Measurements from ENCODE around the gene TTYH1. TPM values are rescaled to one million over a fixed set of nuclear protein-coding genes. Genes with fewer than 3 reads are reported as not detected.

TTYH1 gene
- total and polyA plus RNA-seq, 9 donors = 0.25 to 34.2 (median 1.8) TPM

DNA sequence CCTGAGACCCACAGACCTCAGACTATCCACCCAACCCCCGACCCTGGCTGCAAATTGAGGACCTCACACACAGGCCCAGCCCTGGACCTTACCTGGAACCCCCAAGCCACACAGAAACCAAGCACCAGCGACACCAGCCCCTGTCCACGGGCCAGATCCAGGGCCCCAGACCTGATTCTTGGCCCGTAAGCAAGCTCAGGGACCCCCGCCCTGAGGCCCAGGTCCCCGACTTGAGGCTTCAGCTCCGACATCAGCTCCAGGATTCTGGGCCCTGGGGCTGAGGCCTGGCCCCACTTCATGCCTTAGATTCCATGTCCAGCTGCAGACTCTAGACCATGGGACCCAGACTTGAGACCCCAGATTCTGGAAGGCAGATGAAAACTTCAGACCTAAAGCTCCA lies 6.3 kb downstream of the TTYH1 start:
- no peaks in the 10 kb centered on the region for H3K9me3 ChIP-seq
- H3K4me3 ChIP-seq = no peak overlapping the region
- 85 to 90% (median 88%) methylated on average over 7 of the region's 7 CpGs for WGBS, 3 donors
- no peaks in the 10 kb centered on the region for H3K27me3 ChIP-seq
- no peak for DNase-seq
- H3K36me3 ChIP-seq = no peaks in the 10 kb centered on the region
- TF ChIP-seq, protein P1, sequence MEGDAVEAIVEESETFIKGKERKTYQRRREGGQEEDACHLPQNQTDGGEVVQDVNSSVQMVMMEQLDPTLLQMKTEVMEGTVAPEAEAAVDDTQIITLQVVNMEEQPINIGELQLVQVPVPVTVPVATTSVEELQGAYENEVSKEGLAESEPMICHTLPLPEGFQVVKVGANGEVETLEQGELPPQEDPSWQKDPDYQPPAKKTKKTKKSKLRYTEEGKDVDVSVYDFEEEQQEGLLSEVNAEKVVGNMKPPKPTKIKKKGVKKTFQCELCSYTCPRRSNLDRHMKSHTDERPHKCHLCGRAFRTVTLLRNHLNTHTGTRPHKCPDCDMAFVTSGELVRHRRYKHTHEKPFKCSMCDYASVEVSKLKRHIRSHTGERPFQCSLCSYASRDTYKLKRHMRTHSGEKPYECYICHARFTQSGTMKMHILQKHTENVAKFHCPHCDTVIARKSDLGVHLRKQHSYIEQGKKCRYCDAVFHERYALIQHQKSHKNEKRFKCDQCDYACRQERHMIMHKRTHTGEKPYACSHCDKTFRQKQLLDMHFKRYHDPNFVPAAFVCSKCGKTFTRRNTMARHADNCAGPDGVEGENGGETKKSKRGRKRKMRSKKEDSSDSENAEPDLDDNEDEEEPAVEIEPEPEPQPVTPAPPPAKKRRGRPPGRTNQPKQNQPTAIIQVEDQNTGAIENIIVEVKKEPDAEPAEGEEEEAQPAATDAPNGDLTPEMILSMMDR (IDR thresholded peaks at IDR 0.05) = no peak
- TF ChIP-seq POLR2A (IDR thresholded peaks at IDR 0.05) (no peak), EP300 (IDR thresholded peaks at IDR 0.05) (no peak)
- H3K27ac ChIP-seq = no peak overlapping the region
- peaks cover 3% of the 10 kb centered on the region for H3K4me1 ChIP-seq (ENCODE audit: insufficient read depth)
- intact Hi-C loops (cut with DNase I) = no loop called here

- Histone ChIP-seq H3K36me3 (no peaks in the 10 kb centered on the region), H3K27me3 (no peaks in the 10 kb centered on the region)
- 79 to 91% (median 80%) methylated on average over 20 of the region's 20 CpGs for WGBS, 3 donors
Observed at GRCh38 chr19:54422136-54422535, 6.9 kb downstream of the TTYH1 start.

DNA sequence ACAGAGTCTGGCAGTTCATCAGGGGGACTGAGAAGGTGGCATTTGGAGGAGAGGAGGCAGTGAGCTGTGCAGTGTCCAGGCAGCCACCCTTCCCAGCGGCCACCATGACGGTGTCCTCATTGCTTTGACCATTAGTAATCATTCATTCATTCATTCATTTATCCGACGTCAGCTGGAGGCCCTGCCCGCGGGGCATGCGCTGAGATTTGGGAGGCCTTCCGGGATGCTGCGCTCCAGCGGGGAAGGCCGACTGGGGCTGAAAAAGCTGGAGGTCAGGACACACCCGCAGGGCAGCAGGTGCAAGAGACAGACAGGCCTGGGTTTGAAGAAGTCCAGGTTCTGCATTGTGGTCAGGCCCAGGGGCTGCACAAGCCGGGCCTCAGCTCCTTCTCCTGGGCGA lies 8.9 kb downstream of the TTYH1 start:
- DNase-seq = no peak
- TF ChIP-seq, protein P1 (IDR thresholded peaks at IDR 0.05) = no peak
- TF ChIP-seq EP300 (IDR thresholded peaks at IDR 0.05) = no peak
- TF ChIP-seq POLR2A (IDR thresholded peaks at IDR 0.05) = no peak
- Histone ChIP-seq H3K36me3 (no peaks in the 10 kb centered on the region), H3K27ac (no peak overlapping the region), H3K9me3 (no peaks in the 10 kb centered on the region), H3K4me3 (no peak overlapping the region), H3K4me1 (ENCODE audit: insufficient read depth) (peaks cover 3% of the 10 kb centered on the region), H3K27me3 (no peaks in the 10 kb centered on the region)
- WGBS, 3 donors = 79 to 85% (median 84%) methylated on average over 14 of the region's 14 CpGs
- intact Hi-C loops (cut with DNase I) = no loop called here

More at GRCh38 chr19:54422136-54422535, 6.9 kb downstream of the TTYH1 start:
- no peak for TF ChIP-seq POLR2A (IDR thresholded peaks at IDR 0.05)
- TF ChIP-seq, protein P1 (IDR thresholded peaks at IDR 0.05) = no peak
- no peak for TF ChIP-seq EP300 (IDR thresholded peaks at IDR 0.05)
- Histone ChIP-seq H3K9me3 (no peaks in the 10 kb centered on the region), H3K27ac (no peak overlapping the region), H3K4me1 (ENCODE audit: insufficient read depth) (peaks cover 3% of the 10 kb centered on the region), H3K4me3 (no peak overlapping the region)
- DNase-seq = no peak
- intact Hi-C loops (cut with DNase I) = no loop called here

GRCh38 chr19:54424660-54425381 lies 9.6 kb downstream of the TTYH1 start:
- Histone ChIP-seq H3K27me3 (no peaks in the 10 kb centered on the region), H3K36me3 (no peaks in the 10 kb centered on the region), H3K9me3 (no peaks in the 10 kb centered on the region), H3K4me3 (no peak overlapping the region), H3K4me1 (ENCODE audit: insufficient read depth) (peaks cover 3% of the 10 kb centered on the region), H3K27ac (no peak overlapping the region)
- no peak for DNase-seq
- no peak for TF ChIP-seq EP300 (IDR thresholded peaks at IDR 0.05)
- TF ChIP-seq, protein P1 (IDR thresholded peaks at IDR 0.05) = no peak
- no peak for TF ChIP-seq POLR2A (IDR thresholded peaks at IDR 0.05)
- WGBS, 3 donors = 82 to 88% (median 85%) methylated on average over 36 of the region's 36 CpGs
- intact Hi-C loops (cut with DNase I) = no loop called here
